ENCODE data around the gene RPL7L1. TPM values are rescaled to one million over a fixed set of nuclear protein-coding genes. Genes with fewer than 3 reads are reported as not detected.

Gene RPL7L1
- total and polyA plus RNA-seq, 2 of the 13 experiments (the other 11 are each of a cell fraction or from before 2014, with no cell fraction given): 51.6 to 179 TPM

- Histone ChIP-seq H2AFZ (ENCODE audit: low read length) (no peak overlapping the region), H3K4me1 (ENCODE audit: insufficient read depth, low read length) (peaks cover 33% of the 10 kb centered on the region), H3K36me3 (replicated peaks in 1 of 2; ENCODE audit: control insufficient read depth in 1 of 2, insufficient read depth in 2 of 2, low read length in 2 of 2) (no peaks in the 10 kb centered on the region), H4K20me1 (ENCODE audit: insufficient read depth, low read length) (no peaks in the 10 kb centered on the region), H3K27me3 (ENCODE audit: control insufficient read depth in 1 of 2, insufficient read depth in 2 of 2, low read length in 2 of 2) (0 out of 5 replicates have a peak, but pooled peaks cover 0 to 4% of the 10 kb centered on the region in 2 experiments), H3K9me3 (ENCODE audit: low read length) (no peaks in the 10 kb centered on the region), H3K4me3 (replicated peaks in 1 of 3; ENCODE audit: insufficient read depth in 1 of 3, low read depth in 2 of 3, low read length in 3 of 3) (no peak overlapping the region), H3K79me2 (ENCODE audit: insufficient read depth, low read length) (no peaks in the 10 kb centered on the region), H3K27ac (ENCODE audit: extremely low read length, insufficient read depth, low read length) (no peak overlapping the region), H3K9ac (ENCODE audit: insufficient read depth, low read depth, low read length) (no peak overlapping the region), H3K4me2 (ENCODE audit: low read depth, low read length) (no peak overlapping the region)
- ATAC-seq: no peak
- 53% methylated on average over 10 of the region's 10 CpGs for WGBS (ENCODE audit: low lambda C conversion rate)
- intact Hi-C loops (cut with micrococcal nuclease; ENCODE audit: unreplicated experiment): no loop called here
- in situ Hi-C loops (cut with HindIII; ENCODE audit: extremely low pct_ligation_motif_present, low pct_unique_long_range_greater_than_20kb): no loop called here
- POLR2A ChIA-PET: interaction anchor here (1.7 to 1.8 kb wide), 2 partner anchors 30 to 69 kb away, joined by 5 to 15 read pairs; partner anchors contain the start of genes PEX6 and RPL7L1
- CTCF ChIA-PET (ENCODE audit: low intra/inter-chr PET ratio, low total read pairs): no interaction called here
- TF ChIP-seq ELF3 (CRISPR knock-in tag; IDR thresholded peaks at IDR 0.05) (no peak), ATF4 (CRISPR knock-in tag; IDR thresholded peaks at IDR 0.05) (no peak), ZMYM3 (CRISPR knock-in tag; IDR thresholded peaks at IDR 0.05) (0 out of 2 replicates have a peak, but pooled peaks have one; percentile 31)
- no peak for DNase-seq (ENCODE audit: low spot score)
- BruUV-seq (replicated peaks): no TSS peak
- FAIRE-seq: no peak
Observed at GRCh38 chr6:42909835-42910234, 30.4 kb downstream of the RPL7L1 start.

DNA sequence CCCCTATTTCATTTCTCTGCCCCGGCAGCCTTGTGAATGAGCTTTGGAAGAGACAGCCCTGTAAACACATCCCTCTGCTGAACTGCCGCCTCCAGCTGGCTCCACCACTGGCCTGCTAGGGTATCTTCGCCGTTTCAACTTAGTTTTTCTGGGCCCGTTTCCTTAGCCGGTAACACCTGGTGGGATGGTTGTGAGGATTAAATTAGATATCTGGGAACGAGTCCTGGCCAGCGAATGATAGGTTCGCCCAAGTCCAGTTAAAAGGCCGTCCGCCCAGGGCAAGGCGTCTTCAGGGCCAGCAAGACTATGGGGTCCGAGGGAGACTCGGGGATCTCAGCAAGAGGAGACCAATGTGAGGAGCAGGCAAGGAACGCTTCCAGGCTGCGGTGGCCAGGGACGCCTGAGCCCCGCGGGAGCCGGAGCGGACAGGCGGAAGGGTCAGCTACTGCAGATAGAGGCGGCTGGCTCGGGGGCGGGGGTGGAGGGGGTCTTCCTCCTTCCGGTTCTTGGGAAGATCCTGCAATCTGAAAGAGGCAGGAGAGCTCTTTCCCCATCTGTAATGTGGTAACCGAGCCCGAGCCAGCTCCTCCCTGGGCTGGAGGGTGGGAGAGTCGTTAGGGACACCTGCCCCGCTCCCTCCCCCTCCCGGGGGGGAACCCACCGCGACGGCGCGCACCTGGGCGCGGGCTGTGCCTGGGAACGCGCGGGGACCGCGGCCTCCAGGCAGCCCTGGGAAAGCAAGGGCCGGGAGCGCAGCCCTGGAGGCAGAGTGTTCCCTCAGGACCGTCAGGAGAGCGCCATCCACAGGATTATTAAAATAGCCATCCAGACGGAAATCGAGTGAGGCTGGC, 32.0 kb downstream of the RPL7L1 start:
- POLR2A ChIA-PET: interaction anchor here (0.6 to 1.8 kb wide), 15 partner anchors 9 to 149 kb away, joined by 3 to 21 read pairs (median 4); partner anchors contain the start of genes CNPY3, CUL7, GNMT and KLC4
- Histone ChIP-seq H3K9me3 (ENCODE audit: low read length) (no peaks in the 10 kb centered on the region), H3K4me3 (replicated peaks in 1 of 3; ENCODE audit: insufficient read depth in 1 of 3, low read depth in 2 of 3, low read length in 3 of 3) (peak overlapping the region; percentile 60 to 72 (median 61)), H3K4me2 (ENCODE audit: low read depth, low read length) (peak overlapping the region; percentile 98), H3K27ac (ENCODE audit: extremely low read length, insufficient read depth, low read length) (peak overlapping the region; percentile 62), H3K27me3 (ENCODE audit: control insufficient read depth in 1 of 2, insufficient read depth in 2 of 2, low read length in 2 of 2) (peaks cover 2 to 4% of the 10 kb centered on the region in 2 experiments; a peak in 2 of 5 replicates), H3K4me1 (ENCODE audit: insufficient read depth, low read length) (peaks cover 28% of the 10 kb centered on the region), H4K20me1 (ENCODE audit: insufficient read depth, low read length) (no peaks in the 10 kb centered on the region), H3K36me3 (replicated peaks in 1 of 2; ENCODE audit: control insufficient read depth in 1 of 2, insufficient read depth in 2 of 2, low read length in 2 of 2) (no peaks in the 10 kb centered on the region; a peak in 1 of 5 replicates), H3K9ac (ENCODE audit: insufficient read depth, low read depth, low read length) (peak overlapping the region; percentile 40), H3K79me2 (ENCODE audit: insufficient read depth, low read length) (no peaks in the 10 kb centered on the region), H2AFZ (ENCODE audit: low read length) (peak overlapping the region; percentile 67)
- peak; percentile 85 for ATAC-seq
- BruUV-seq (replicated peaks): no TSS peak
- CTCF ChIA-PET (ENCODE audit: low intra/inter-chr PET ratio, low total read pairs): no interaction called here
- DNase-seq (ENCODE audit: low spot score): no peak
- 42% methylated on average over 36 of the region's 49 CpGs for WGBS (ENCODE audit: low lambda C conversion rate)
- intact Hi-C loops (cut with micrococcal nuclease; ENCODE audit: unreplicated experiment): no loop called here
- in situ Hi-C loops (cut with HindIII; ENCODE audit: extremely low pct_ligation_motif_present, low pct_unique_long_range_greater_than_20kb): no loop called here
- FAIRE-seq: no peak
- 0 out of 2 replicates have a peak, but pooled peaks have one; percentile 9 for TF ChIP-seq ERF (CRISPR knock-in tag; IDR thresholded peaks at IDR 0.05)
- TF ChIP-seq STAG1 (CRISPR knock-in tag; IDR thresholded peaks at IDR 0.05): 0 out of 2 replicates have a peak, but pooled peaks have one; percentile 9
- TF ChIP-seq ZNF598 (CRISPR knock-in tag; IDR thresholded peaks at IDR 0.05; ENCODE audit: borderline replicate concordance): 0 out of 2 replicates have a peak, but pooled peaks have one; percentile 41
- TF ChIP-seq, protein P1, sequence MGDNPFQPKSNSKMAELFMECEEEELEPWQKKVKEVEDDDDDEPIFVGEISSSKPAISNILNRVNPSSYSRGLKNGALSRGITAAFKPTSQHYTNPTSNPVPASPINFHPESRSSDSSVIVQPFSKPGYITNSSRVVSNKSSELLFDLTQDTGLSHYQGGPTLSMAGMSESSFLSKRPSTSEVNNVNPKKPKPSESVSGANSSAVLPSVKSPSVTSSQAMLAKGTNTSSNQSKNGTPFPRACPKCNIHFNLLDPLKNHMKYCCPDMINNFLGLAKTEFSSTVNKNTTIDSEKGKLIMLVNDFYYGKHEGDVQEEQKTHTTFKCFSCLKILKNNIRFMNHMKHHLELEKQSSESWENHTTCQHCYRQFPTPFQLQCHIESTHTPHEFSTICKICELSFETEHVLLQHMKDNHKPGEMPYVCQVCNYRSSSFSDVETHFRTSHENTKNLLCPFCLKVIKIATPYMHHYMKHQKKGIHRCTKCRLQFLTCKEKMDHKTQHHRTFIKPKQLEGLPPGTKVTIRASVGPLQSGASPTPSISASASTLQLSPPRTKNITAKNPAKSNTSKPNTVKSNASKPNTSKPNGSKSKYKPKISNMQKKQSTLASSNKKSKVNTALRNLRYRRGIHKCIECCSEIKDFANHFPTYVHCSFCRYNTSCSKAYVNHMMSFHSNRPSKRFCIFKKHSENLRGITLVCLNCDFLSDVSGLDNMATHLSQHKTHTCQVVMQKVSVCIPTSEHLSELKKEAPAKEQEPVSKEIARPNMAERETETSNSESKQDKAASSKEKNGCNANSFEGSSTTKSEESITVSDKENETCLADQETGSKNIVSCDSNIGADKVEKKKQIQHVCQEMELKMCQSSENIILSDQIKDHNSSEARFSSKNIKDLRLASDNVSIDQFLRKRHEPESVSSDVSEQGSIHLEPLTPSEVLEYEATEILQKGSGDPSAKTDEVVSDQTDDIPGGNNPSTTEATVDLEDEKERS (CRISPR knock-in tag; IDR thresholded peaks at IDR 0.05): 0 out of 2 replicates have a peak, but pooled peaks have one; percentile 60
- 0 out of 2 replicates have a peak, but pooled peaks have one; percentile 21 for TF ChIP-seq ZNF317 (CRISPR knock-in tag; IDR thresholded peaks at IDR 0.05)
- TF ChIP-seq ZMYM4 (CRISPR knock-in tag; IDR thresholded peaks at IDR 0.05): no peak; the same call in 1 of the 2 replicates
- TF ChIP-seq KMT2A (CRISPR knock-in tag; IDR thresholded peaks at IDR 0.05): 0 out of 2 replicates have a peak, but pooled peaks have one; percentile 38
- peak; percentile 6; the same call in 1 of the 2 replicates for TF ChIP-seq RXRB (CRISPR knock-in tag; IDR thresholded peaks at IDR 0.05; ENCODE audit: borderline replicate concordance)
- TF ChIP-seq SAP130 (CRISPR knock-in tag; IDR thresholded peaks at IDR 0.05; ENCODE audit: low read depth): peak; percentile 38; the same call in 1 of the 2 replicates
- peak; percentile 16; the same call in 1 of the 2 replicates for TF ChIP-seq GATAD2A (CRISPR knock-in tag; IDR thresholded peaks at IDR 0.05)
